ENCODE measurements around the gene COL10A1.

- no peak for TF ChIP-seq MAX (IDR thresholded peaks at IDR 0.05; ENCODE audit: low read depth, low read length)
- no peak for TF ChIP-seq CTCF (IDR thresholded peaks at IDR 0.05; ENCODE audit: low read depth, low read length)
These were observed 41.6 kb downstream of the COL10A1 start for GRCh38 chr6:116084284-116084683.

Measured in NB4 (cell line).